GM18517 (cell line): ENCODE data around the gene PHACTR3.

Experiments used
- ATAC-seq: cut with Tn5 transposase; IDR thresholded peaks from one replicate; pipeline ENCODE4 v1.9.1; 2021; ENCODE audit warnings: mild to moderate bottlenecking, moderate library complexity; ENCODE audit not compliant: unreplicated experiment

The PHACTR3 gene

GRCh38 chr20:59725476-59726280 is 121.3 kb downstream of the PHACTR3 start:
- no peak for ATAC-seq

DNA sequence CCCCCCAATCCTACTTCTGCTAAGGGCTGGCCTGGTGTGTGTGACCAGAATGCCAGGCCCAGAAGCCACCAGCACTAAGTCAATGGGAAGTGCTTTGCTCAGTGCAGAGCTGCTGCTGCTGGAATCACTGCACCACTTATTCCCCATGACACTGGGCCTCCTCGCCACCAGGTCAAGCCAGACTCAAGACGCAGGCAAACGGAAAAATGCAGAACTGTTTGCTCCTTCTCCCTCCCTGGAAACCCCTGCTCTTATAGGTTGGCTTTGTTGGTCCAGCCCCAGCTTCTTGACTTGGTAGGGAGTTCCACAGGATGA is 121.9 kb downstream of the PHACTR3 start:
- no peak for ATAC-seq

DNA sequence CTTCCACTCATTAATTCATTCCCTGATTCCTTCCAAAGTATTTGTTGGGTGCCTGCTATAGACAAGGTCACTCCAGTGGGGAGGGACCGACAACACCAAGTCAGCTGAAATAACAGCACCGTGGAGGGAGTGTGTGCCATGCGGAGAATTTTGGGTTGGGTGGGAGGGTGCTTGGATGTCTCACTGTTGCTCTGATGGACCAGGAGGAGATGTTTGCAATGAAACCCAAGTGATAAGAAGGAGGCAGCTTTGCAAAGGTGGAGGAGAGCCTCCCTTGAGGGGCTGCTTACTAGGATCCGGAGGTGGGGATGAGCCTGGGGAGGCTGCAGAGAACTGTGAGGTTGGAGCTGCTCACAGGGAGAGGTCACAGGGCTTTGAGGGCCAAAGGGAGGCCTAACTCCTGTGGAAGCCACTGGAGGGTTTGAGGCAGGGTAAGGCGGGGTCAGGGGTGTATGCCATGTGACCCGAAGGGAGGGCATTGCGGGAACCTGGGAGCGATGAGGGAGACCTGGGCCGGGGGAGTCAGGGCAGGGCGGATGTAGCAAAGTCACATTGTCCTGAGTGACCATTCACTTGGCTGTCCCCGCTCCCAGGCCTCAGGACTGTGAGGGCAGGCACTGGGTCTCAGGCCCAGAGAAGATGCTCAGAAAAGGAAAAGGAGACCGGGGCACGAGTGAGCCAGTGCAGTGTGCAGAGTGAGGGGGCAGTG is 124.5 kb downstream of the PHACTR3 start:
- ATAC-seq, result no peak

- no peak for ATAC-seq
These were observed 125.2 kb downstream of the PHACTR3 start for GRCh38 chr20:59729506-59729905.

- no peak for ATAC-seq
These were observed 126.4 kb downstream of the PHACTR3 start for GRCh38 chr20:59730722-59731121.

GRCh38 chr20:59731376-59731775 is 127.0 kb downstream of the PHACTR3 start:
- no peak for ATAC-seq

- ATAC-seq, result no peak
These were observed 129.0 kb downstream of the PHACTR3 start for GRCh38 chr20:59733351-59733750.

- no peak for ATAC-seq
These were observed 131.1 kb downstream of the PHACTR3 start for GRCh38 chr20:59735486-59735885.

DNA sequence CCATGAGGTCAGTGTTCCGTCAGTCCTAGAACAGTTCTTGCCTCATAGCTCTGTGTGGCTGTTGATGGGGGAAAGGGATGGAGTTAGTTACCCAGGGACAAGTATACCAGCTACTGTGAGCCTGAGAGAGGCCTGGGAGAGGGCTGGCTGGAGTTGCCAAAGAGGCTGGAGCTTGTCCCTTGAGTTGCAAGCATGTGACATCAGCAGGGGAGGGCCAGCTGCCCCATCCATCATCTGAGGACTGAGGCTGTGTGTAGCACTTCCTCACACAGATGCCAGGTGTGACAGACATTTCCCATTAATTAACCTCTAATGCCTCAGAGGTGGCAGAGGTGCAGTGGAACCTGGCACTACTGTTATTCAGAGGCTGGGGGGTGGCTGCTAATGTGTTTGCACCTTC is 131.6 kb downstream of the PHACTR3 start:
- ATAC-seq, result no peak

DNA sequence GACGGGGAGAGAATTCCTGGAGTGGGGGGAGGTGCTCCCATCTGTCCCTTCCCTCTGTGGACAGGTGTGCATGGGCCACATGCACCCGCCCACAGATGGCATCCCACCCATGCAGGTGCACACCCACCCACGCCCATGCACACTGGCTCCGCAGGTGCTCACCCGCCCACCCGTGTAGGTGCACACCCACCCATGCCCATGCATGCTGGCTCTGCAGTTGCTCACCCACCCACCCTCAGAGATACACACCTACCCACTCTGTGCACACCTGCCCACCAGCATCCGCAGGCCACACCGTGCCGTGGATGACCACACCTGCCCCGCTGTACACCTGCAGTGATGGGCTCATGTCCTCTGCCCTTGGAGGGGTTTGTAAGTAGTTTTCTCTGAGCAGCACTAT is 132.0 kb downstream of the PHACTR3 start:
- no peak for ATAC-seq

GRCh38 chr20:59737073-59737666 is 132.8 kb downstream of the PHACTR3 start:
- ATAC-seq, result no peak

GRCh38 chr20:59737816-59738215 is 133.5 kb downstream of the PHACTR3 start:
- no peak for ATAC-seq

- no peak for ATAC-seq
These were observed 134.5 kb downstream of the PHACTR3 start for GRCh38 chr20:59738851-59739250.

DNA sequence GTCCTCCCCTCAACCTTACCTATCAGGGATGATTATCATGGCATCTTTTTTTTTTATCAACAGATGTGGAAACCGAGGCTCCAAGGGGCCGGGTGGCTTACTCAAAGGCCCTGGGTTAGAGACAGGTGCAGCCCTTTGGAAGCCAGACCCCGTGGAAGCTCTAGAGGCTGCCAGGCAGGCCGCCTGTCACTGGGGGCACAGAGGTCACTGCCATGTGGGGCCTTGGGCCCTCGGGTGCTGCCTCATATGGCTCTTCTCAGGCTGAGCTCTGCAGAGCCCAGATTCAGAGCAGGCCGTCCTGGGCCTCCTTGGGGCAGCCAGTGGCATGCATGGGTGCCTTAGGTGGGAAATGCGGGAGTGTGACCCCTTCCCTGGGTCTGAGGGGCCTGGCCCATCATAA is 136.3 kb downstream of the PHACTR3 start:
- ATAC-seq, result no peak

DNA sequence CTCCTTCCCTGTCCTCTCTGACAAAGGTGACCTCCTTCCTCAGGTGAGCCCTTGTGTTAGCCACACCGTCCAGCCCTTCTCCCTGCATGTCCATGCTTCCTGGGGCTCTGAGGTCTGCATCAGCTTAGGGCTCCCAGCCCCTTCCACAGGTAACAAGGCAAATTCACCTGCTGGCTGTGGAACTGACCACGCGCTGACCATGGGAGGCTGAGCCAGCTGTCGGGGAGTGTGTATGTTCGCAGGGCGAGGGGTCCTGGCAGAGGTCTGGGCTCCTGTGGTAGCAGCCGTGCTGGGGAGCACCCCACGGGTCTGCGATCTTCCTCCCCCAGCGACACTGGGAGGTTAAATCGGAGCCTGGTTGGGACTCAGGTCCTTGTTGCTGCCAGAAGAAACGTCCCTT is 136.7 kb downstream of the PHACTR3 start:
- no peak for ATAC-seq

DNA sequence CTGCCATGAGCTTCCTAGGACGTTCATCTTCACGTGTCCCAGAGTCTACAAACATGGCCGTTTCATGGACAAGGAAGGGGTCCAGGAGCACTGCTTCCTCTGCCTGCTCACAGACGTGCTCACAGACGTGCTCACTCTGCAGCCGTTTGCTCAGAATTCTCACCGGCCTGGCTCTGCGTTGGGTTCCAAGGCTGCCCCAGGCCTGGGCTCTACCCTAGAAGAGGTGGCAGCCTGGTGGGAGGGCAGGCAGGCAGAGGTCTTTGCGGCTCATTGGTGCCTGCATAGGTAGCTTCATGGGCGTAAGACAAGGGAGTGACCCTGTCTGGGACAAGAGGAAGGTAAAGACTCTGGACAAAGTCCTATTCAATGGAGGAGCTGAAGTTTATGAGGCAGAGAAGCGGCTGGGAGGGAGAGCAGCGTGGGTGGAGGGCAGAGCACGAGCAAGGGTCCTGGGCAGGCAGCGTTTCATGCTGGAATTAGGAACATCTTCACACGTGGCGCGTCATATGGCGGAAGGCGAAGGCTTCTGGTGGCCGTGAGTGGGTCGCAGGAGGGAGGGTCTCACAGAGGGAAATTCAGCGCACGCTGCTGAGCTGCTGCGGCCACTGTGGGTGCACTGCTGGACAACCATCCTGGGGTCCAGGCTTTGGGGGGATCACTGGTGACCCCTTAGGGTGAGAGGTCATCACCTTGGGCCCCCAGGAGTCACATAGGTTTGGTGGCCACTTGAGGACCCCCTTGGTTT is 138.2 kb downstream of the PHACTR3 start:
- no peak for ATAC-seq

DNA sequence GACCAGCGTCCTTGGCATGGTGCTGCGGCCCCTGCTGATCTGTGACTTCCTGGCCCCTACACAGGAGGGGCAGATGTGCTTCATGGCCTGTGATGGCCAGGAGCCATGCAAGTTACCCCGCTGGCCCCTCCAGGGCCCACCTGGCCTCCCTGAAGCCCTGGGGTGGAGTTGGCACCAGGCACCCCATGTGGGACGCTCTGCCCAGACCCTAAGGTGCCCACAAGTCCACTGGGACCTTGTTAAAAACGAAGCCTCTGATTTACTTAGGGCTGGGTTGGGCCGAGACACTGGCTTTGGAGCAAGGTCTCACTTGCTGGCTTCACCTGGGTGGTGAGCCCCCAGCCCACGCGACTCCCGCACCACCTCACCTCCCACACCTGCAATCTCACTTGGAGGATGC is 139.0 kb downstream of the PHACTR3 start:
- no peak for ATAC-seq

- no peak for ATAC-seq
These were observed 139.6 kb downstream of the PHACTR3 start for GRCh38 chr20:59743767-59744485.

DNA sequence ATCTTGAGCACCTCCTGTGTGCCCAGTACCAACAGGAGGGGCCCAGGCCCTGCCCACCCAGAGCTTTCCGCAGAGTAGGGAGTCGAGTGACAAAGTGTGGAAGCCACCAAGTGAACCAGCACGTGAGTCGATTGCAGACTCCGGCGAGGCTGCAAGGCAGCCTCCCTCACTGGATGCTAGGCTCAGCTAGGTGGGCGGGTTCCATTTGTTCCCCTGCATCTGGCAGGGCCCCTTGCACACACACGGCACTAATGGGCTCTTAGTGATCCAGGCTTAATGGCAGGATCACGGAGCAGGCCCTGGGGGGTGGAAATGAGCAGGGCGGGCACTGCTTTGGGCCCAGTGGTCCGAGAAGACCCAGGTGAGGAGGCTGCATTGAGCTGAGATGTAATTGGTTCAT is 140.4 kb downstream of the PHACTR3 start:
- no peak for ATAC-seq

GRCh38 chr20:59745201-59745600 is 140.9 kb downstream of the PHACTR3 start:
- ATAC-seq, result no peak

GRCh38 chr20:59745716-59746115 is 141.4 kb downstream of the PHACTR3 start:
- no peak for ATAC-seq
